Measurements from ENCODE around the gene CST4.
"Not testable (repeated sequence)": the region's sequence is repeated elsewhere in the genome, so short reads cannot be mapped to it uniquely, and the experiment has no call there.

CST4 gene

DNA sequence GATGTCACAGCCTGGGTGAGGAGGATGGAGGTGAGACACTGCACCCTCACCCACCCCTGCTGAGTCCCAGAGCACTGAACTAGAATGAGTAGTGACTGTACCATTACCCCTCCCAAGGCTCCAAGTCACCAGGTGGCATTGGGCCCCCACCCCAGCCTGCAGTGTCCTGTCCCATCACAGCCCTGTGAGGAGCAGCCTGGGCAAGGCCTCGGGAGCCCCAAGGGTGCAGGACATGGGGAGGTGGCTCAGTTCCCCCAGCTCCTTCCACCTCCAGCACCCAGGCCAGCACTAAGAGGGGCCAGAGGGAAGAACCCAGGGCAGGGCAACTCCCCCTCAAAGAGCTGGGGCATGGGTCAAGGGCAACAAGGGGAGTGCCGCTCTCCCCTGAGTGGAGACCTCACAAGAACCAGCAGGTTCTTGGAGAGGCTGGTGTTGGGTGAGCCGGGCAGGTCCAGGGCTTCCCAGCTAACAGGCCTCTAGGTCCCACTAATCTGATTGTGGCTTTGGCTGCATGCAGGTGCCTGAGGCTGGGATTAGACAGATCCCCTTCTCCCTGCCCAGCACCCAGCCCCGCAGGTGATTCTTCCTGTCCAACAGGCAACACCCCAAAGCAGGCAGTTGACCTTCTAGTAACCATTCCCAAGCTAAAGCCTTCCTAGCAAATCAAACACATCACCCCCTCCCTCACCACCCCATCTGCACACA lies 2.6 kb downstream of the CST4 start:
- no peak for DNase-seq

DNA sequence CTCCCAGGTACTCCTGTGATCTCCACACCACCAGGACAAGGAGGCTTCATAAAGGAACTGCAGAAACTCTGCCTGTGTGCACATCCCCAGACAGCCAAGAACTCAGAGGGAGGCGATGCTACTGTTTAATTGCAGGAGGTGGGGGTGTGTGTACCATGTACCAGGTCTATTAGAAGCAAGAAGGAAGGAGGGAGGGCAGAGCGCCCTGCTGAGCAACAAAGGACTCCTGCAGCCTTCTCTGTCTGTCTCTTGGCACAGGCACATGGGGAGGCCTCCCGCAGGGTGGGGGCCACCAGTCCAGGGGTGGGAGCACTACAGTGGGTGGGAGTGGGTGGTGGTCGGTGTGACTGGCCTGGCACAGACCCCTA lies 3.3 kb downstream of the CST4 start:
- DNase-seq, result not testable (repeated sequence)

DNA sequence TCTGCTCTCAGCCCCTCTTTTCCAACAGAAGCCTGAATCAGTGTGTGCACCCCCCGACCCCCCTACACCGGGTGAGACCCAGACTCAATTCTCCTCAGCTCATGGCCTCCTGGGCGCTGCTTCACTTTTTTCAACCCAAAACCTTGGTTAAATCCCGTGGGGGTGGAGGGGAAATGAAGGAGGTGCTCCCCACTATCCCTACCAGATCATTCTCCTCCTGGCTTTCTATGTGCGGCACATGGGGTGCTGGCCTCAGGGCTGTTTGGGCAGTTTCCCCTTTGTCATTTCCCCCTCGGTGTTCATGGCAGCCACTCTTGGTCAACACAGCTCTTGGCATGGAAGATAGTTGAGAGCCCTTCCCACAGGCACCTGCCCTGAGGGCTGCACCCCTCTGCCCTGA lies 4.6 kb downstream of the CST4 start:
- DNase-seq, result no peak

DNA sequence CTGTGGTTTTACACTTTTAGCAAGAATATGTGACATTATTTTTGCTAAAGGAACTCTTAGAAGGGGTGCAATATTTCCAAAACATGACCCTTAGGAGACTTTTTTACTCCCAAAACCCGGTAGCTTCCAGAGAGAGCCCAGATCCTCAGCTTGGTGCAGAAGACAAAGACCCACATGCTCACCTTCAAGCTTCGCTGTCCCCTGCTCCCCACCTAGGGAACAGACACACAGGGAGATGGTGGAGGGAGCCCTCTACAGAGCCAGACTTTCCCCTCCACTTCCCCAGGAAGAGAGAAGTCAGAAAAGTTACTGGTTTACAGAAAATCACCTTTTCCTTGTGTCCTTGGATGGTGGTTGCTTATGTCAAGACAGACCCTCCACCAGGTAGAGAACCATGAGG lies 5.0 kb downstream of the CST4 start:
- no peak for DNase-seq

DNA sequence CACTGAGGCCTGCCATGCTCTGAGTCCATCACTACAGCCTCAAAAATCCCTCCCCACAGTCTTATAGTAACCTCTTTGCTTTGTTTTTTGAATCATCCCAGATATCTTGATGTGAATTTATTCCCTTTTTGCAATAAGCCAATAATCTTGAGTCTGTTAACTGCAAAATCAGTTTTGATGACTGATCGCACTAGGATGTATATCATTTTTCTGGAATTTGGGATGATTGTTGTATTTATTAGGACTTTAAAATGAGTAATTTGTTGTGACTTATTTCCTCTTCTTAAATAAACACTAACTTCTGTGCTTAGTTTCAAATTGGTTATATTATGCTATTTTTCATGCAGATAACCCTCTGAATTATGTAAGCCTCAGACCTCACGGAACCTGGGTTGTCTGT lies 5.6 kb downstream of the CST4 start:
- DNase-seq, result no peak

DNA sequence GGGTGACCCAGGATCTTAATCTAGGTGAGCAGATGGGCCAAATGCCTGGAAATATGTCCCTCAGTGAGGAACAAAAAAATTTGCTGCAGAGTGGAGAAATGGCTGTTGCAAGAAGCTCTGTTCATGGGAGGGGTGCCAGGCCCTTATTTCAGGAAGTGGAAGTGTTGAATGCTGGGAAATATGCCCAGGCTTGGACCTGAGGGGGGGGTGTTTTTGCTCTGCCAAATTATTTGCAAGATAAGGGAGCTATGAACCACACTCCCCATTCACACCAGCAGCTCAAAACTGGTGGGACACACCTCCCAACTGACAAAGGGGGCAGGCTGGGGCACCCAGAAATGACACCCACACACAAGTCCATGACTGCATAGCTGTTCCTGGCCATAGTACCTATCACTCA lies 8.7 kb downstream of the CST4 start:
- DNase-seq, result no peak

DNA sequence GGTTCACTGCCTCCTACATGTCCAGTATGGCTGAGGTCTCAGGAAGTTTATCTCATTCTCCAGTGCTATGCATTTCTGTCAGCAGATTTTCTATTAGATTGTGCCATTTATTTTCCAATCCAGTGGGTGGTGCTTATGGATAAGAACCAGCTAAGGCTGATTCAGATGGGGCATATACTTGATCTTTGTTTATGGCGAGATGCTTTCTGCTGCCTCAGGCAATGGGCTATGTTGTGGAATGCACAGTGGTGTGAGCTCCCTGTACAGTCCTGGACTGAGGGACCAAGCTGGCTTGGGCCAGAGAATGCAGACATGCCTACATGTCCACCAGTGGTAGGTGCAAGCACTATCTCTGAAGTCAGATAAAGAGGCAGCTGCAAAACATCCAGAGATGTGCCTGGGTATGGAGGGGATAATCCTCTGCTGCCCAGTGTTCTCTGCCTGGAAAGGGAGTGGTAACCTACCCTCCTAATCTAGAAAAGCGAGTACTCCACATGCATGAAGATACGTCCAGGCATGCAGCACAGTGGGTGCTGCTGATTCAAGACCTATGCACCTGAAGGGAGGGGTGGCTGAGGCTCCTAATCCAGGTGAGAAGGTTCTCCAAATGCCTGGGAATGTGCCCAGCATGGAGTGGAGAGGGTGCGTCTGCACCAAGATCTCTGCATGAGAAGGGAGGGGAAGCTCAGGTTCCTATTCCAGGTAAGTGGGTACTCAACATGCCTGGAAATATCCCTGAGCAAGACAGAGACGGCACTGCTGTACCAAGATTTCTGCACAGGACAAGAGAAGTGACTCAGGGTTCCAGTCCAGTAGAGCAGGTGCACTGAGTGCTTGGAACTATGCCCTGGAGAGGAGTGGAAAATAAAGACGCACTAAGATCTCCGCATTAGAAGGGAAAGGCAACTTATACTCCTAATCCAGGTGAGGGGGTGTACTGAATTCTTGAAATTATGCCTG lies 9.4 kb downstream of the CST4 start:
- DNase-seq, result no peak

DNA sequence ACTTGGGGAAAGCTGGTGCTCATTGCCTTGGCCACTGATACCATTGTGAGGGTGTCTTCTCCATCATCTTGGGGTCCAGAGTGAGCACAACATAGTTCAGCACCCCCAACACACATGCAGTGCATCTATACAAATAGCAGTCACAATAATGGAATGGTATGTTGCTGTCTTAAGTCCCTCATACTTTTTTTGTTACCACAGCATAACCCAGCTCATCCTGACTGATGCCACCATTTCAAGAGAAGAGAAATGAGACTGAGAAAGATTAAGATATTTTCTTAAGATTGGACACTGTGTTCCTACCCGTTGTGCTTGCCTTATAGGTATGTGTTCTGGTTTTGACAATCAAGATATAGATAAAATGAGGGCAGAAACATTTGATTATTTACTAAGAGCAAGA lies 15.6 kb downstream of the CST4 start:
- no peak for DNase-seq

DNA sequence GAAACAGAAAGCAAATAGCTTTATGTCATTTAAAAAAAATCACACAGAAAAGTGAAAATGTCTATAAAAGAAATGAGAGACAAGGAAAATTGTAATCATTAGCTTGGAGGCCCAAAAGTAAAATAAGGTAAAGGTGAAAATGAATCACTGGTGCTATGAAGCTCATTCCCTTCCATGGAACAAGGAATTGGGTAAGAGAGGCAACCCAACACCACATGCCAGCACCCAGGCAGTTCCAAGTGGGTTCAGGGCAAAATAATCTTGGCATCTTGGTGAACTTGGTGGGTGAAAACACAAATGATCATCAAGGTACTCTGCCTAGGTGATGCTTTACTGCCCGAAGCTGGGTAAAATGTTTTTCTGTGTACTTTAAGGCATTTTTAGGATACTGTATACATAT lies 16.7 kb downstream of the CST4 start:
- DNase-seq, result no peak

DNA sequence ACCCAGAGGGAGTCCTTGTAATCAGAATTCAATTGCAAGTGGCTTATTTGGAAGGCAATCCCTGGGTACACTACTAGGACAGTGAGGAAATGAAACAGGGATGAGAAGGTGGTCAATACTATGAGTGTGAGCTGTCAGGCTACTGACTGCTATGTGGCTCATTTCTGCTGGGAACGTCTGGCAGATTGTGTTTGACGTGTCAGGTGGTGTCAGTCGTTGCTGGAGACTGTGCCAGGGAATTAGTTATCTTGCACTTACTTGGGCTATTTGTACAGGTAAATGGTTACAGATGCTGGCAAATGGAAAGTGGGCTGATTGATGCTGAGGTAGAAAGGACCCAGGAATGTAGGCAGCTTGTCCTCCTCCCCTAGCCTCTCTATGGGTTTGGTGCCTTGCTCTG lies 17.4 kb downstream of the CST4 start:
- DNase-seq, result no peak

DNA sequence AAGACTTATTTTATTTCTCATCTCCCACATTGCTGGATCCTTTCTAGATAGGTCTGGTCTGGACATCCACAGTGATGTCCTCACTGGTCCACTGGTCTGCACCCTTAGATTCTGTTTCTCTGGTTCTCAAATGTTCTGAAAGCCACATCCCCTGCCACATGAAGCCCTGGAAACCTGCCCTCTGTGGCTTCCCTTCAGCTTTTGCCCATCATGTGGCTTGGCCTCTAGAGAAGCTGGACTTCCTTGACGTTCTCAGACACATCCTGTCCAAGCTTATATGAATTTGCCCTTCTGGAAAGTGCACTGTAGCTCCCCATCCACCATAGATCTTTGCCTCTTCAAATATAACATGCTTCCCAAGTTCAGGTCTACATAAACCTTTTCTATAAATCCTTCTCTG lies 18.5 kb downstream of the CST4 start:
- DNase-seq, result no peak

DNA sequence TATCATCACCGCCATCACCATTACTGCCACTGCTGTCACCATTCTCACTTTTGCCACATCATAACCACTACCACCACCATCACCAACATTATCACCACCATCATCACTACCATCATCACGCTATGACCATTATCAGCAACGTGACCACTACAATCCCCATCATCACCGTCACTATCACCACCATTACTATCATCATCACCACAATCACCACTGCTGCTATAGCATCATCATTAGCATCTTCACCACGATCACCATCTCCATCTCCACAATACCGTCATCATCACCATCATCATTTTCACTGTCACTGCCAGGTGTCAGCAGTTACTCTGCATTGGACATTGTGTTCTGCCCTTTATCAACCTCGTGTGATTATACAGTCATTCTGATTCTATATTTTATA lies 19.0 kb downstream of the CST4 start:
- no peak for DNase-seq

DNA sequence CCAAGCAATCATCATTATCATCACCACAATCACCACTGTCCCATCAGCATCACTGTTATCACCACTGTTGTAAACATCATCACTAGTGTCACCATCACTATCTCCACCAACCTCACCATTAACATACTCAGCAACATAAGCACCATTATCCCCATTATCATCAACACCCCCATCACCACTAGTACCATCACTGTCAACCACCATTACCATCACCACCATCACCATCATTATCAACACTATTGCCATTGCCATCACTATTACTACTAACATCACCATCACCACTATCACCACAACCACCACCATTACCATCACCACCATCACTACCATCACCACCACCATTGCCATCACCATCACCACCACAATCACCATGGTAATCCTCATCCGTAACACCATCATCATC lies 19.5 kb downstream of the CST4 start:
- no peak for DNase-seq

DNA sequence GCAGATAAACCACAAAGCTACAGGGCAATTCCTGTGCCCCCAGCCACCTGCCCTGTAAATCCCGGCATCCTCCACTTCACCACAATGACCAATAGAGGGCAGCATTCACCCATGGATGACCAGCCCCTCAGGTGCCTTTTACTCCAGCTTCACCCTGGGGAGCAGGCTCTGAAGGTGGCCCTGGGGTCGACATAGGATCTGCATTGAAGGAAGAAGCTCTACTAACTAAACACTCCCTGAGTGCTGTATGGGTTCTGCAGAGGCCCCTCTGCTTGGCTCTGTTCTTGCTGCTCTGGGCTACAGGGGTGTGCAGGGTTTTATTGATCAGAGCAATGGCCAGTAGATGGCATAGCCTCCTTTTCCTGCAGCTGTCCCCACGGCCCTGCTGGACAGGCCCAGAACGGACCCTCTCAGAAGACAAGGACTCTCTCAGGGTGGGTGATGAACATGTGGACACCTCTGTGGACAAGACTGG lies 20.3 kb downstream of the CST4 start:
- peak; percentile 39 for DNase-seq

DNA sequence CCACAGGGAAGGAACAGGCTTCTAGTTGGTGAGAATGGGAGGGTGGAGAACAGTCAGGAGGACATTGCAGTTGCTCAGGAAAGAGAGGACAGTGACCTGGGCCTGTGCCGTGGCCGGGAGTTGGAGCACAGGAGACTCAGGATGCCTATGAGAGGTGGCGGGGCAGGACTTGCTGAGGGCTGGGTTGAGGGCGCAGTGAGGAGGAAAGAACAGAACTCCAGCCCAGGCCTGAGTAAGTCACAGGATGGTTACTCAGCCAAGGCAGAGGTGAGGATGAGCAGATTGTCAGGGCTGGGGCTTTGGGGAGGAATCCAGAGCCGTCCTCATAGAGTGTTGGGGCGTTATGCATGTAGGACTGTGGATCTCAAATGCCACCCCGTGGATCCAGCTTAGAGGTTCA lies 21.2 kb downstream of the CST4 start:
- DNase-seq, result no peak

DNA sequence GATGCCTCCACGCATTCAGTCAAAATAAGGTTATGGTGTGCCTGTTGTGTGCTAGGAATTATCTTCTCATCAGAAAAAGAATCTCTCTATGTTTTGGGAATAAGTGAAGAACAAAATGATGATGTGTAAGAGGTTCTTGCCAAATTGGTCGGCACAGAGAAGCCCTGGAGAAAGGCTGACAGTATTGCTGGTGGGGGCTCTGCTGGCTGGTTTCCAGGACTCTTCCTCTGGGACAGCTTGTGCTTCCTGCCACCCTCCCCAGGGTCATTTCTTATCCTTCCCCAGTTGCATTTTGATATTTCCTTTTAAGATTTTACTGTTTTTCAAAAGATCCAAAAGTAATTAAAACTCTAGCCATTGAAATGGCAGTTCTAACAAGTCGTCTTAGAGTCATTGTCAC lies 22.1 kb downstream of the CST4 start:
- DNase-seq, result no peak

DNA sequence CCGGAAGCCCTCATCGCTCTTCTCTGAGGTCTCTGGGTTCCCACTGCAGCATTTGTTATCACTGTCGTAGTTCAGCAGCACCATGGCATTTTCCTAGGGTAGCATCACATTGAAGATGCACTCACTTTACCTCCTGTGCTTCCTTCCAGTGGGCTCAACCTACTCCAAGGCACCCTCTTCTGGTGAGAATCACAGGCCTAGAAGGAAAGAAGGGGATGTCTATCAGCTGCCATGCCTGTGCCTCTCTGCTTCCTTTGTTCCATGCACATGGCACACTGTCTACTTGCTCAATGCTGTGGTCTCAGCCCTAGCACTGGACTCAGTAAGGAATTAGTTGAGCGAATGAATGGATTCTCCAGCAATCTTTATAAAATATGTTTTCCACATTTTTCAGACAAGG lies 22.6 kb downstream of the CST4 start:
- DNase-seq, result no peak

DNA sequence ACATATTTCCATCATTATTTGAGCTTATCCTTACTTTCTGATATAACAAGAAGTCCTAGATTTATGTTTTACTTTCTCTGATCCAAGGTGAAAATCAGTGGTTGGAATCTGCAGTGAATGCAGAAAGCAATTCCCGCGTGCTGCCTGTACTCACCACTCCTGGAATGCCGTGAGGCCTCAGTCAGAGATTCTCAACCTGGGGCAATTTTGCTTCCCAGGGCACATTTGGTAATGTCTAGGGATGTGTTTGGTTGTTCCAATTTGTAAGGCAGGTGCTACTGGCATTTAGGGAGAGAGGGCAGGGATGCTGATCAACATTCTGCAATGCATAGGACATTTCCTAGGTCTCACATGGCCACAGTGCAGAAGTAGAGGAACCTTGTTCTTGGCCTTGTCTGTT lies 23.9 kb downstream of the CST4 start:
- DNase-seq, result no peak

DNA sequence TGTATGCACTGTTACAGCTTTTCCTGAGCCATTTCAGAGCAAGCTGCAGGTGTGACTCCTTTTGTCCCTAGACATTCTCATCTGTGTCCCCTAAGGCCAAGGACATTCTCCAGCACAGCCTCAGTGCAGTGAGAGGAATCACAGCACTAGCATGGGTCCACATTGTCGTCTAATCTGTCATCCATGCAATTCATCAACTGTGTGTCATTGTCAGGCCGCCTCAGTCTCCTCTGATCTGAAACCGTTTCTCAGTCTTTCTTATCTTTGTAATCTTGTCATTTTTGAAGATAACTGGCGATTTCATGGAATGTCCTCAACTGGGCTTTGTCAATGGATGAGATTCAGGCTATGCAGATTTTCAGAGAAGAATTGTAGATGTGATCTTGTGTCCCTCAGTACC lies 24.8 kb downstream of the CST4 start:
- not testable (repeated sequence) for DNase-seq

DNA sequence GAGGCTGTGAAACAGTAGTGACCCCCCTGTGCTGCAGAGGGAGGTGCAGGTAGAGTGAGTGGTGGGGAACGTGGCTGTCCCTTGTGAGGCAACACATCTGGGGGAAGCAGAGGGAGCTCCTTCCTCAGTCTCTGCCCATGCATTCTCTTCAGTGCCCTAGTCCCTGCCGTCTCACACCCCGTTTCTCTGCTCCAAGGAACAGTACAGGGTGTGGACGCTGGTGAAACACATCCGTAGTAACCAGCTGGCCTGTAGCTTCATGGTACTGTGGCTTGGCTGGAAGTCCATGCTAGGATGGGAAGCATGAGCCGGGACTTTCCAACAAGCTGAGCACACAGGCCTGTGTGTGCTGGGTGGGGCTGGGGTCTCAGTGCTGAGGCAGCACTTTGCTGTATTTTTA lies 25.7 kb downstream of the CST4 start:
- no peak for DNase-seq

DNA sequence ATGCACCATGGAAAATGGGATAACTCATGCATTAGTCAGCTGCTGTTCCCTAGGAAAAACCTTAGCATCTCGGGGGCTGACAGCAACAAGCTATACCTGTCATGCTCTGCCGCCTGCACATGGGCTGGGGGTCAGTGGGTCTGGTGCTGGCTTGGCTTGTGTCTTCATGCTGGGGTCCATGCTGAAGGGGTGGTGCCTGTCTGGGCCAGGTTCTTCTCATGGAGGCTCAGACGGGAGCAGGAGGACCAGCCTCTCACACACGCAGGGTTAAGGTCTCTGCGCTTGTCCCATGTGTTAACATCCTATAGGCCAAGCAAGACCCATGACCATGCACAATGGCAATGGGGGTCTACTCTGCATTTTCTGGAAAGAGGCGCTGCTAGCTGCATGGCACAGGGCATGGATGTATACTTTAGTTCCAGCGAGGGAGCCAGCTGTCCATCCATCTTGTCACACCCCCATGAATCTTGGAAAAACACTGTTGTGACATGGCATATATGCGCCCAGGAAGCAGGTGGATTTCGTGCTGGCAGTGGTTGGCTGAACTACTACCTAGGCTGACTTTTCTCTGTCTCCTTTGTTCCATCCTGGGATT lies 26.5 kb downstream of the CST4 start:
- no peak for DNase-seq

DNA sequence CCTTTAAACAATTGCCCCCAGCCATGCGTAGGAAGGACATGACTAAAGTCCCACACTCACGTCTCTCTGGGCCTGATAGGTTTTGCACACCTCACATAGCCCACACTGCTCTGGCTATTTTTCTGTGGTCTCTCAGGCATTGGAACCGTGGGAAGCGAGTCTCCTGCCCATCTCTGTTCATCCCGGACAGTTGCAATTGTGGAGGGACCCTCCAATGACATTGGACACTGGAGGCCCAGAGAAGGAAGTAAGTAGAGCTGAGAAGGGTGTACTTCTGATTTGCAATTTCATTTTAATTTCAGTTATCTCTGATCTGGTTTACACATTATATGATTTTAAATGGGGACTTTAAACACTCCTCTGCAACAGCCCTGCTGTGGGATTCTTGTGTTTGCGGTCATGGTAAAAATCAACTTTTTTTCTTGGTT lies 27.8 kb downstream of the CST4 start:
- DNase-seq, result no peak

DNA sequence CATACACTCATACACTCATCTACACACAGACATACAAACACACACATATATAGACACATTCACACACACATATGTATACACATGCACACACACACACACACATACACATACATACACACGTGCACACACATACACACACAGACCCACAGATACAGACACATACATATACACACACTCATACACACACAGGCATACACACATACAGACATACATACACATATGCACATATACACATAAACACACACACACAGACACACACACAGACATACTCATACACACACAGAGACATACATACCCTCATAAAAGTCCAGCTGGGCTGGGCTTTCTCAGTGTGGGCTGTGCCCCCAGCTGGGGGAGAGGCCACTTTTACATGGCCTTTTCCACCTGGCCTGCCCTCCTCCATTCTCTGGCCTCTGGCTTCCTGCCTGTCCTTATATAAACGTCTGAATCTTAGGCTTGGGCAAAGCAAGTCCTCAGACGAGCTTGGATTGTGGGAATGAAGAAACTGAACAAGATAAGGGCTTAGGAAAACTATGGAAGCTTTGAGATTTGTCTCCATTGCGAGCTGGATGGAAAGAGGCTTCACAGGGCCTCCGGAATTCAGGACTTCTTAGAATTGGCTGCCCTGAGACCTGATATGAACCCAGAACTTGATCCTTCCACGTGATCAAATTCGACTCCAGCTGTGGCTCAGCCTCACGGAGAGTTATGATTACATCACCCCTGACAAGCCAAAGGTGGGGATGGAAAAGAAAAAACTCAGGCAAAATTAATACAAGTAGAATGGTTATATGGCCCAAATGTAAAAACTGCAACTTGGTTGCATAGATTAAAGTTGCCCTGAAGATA lies 28.6 kb downstream of the CST4 start:
- no peak for DNase-seq

All from inflammatory macrophage treated with lipopolysaccharide for 4 hours (primary cell).